Glutamatergic neuron (in vitro differentiated cells): ENCODE data around the gene OGFR. TPM values are rescaled to one million over a fixed set of nuclear protein-coding genes. Genes with fewer than 3 reads are reported as not detected.

Experiments
- DNase-seq: peaks from one replicate; pipeline ENCODE4 v3.0.0; 2022
- H3K27ac Mint-ChIP-seq: one replicate; pipeline ENCODE4 v1.8.0; 2020; ENCODE audit warnings: mild to moderate bottlenecking, mixed read lengths, inconsistent platforms; ENCODE audit not compliant: unreplicated experiment
- H3K27me3 Mint-ChIP-seq: one replicate; pipeline ENCODE4 v1.8.0; 2020; ENCODE audit warnings: mild to moderate bottlenecking, moderate library complexity, mixed read lengths, inconsistent platforms; ENCODE audit not compliant: unreplicated experiment
- H3K36me3 Mint-ChIP-seq: one replicate; pipeline ENCODE4 v1.8.0; 2020; ENCODE audit warnings: mild to moderate bottlenecking, mixed read lengths, inconsistent platforms; ENCODE audit not compliant: unreplicated experiment
- H3K4me1 Mint-ChIP-seq: one replicate; pipeline ENCODE4 v1.8.0; 2020; ENCODE audit warnings: mild to moderate bottlenecking, low read depth, mixed read lengths, inconsistent platforms; ENCODE audit not compliant: unreplicated experiment
- H3K4me3 Mint-ChIP-seq: one replicate; pipeline ENCODE4 v1.8.0; 2020; ENCODE audit warnings: mild to moderate bottlenecking, mixed read lengths, inconsistent platforms; ENCODE audit not compliant: unreplicated experiment
- H3K9me3 Mint-ChIP-seq: one replicate; pipeline ENCODE4 v1.8.0; 2020; ENCODE audit warnings: mild to moderate bottlenecking, moderate library complexity, mixed read lengths, inconsistent platforms; ENCODE audit not compliant: unreplicated experiment
- CTCF ChIP-seq: fragments of 200-600 bp; sonication (generic); IDR thresholded peaks from one replicate; pipeline ENCODE4 v1.5.0; 2021; ENCODE audit not compliant: partially characterized antibody, unreplicated experiment
- total RNA-seq: library from RNA; stranded (reverse); fragmentation: NEBNext Ultra II Directional; extraction: Animal tissue kit (Norgen Biotek cat#: 25700); gene quantifications from one replicate; pipeline ENCODE4 v1.2.1, GENCODE V29; 2021; ENCODE audit not compliant: unreplicated experiment

OGFR gene
- total RNA-seq, 1 donor from 2014 or later: 70.5 TPM

- peaks cover 5% of the 10 kb centered on the region for H3K9me3 Mint-ChIP-seq
- no peak overlapping the region for H3K27ac Mint-ChIP-seq
- H3K27me3 Mint-ChIP-seq: peaks cover 7% of the 10 kb centered on the region
- no peak for TF ChIP-seq CTCF
- DNase-seq: no peak
- peaks cover 10% of the 10 kb centered on the region for H3K4me1 Mint-ChIP-seq
- H3K4me3 Mint-ChIP-seq: no peak overlapping the region
- peaks cover 6% of the 10 kb centered on the region for H3K36me3 Mint-ChIP-seq
Measured at GRCh38 chr20:62855120-62855519, 50.5 kb downstream of the OGFR start.

- Mint-ChIP-seq H3K27ac (peak overlapping the region; percentile 56), H3K4me1 (peaks cover 12% of the 10 kb centered on the region), H3K4me3 (no peak overlapping the region), H3K9me3 (peaks cover 8% of the 10 kb centered on the region), H3K27me3 (peaks cover 7% of the 10 kb centered on the region), H3K36me3 (peaks cover 6% of the 10 kb centered on the region)
- no peak for TF ChIP-seq CTCF
- no peak for DNase-seq
Measured at GRCh38 chr20:62856931-62857619, 52.4 kb downstream of the OGFR start.

- Mint-ChIP-seq H3K4me3 (peak overlapping the region; percentile 68), H3K27ac (peak overlapping the region; percentile 12), H3K27me3 (peaks cover 7% of the 10 kb centered on the region), H3K9me3 (peaks cover 11% of the 10 kb centered on the region), H3K36me3 (peaks cover 11% of the 10 kb centered on the region), H3K4me1 (peaks cover 17% of the 10 kb centered on the region)
- no peak for DNase-seq
- no peak for TF ChIP-seq CTCF
Measured at GRCh38 chr20:62858058-62858830, 53.6 kb downstream of the OGFR start.

- H3K4me1 Mint-ChIP-seq: peaks cover 17% of the 10 kb centered on the region
- TF ChIP-seq CTCF: no peak
- H3K36me3 Mint-ChIP-seq: peaks cover 11% of the 10 kb centered on the region
- H3K4me3 Mint-ChIP-seq: peak overlapping the region; percentile 87
- no peak overlapping the region for H3K27ac Mint-ChIP-seq
- DNase-seq: no peak
- peaks cover 7% of the 10 kb centered on the region for H3K27me3 Mint-ChIP-seq
- H3K9me3 Mint-ChIP-seq: peaks cover 12% of the 10 kb centered on the region
Measured at GRCh38 chr20:62859721-62860120, 55.1 kb downstream of the OGFR start.
